ENCODE data around the gene SLC30A9. TPM values are rescaled to one million over a fixed set of nuclear protein-coding genes. Genes with fewer than 3 reads are reported as not detected.

The SLC30A9 gene
- polyA plus RNA-seq, 4 donors, result 97.5 to 127 (median 123) TPM

GRCh38 chr4:42132099-42132498, 141.8 kb downstream of the SLC30A9 start:
- no peak for DNase-seq (ENCODE audit: low read depth in 4 of 4, low spot score in 3 of 4)

DNA sequence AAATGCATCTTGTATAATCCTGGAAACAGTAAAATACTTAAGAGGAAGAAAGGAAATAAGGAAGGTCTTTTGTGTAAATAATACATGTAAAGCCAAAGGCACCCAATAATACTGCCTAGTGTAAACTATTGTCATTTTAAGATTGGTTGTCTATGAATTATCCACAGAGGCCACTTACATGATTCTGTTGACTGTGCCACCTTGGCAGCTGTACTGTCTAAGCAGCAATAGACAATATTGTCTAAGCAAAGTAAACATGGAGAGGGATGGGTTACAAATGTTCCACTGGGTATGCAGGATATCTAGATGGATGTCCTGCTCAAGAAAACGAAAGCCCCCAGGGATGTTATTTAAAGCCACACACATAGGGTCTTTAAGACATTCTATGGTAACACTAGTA, 142.7 kb downstream of the SLC30A9 start:
- DNase-seq (ENCODE audit: low read depth in 4 of 4, low spot score in 3 of 4), result no peak

- DNase-seq (ENCODE audit: low read depth in 4 of 4, low spot score in 3 of 4), result no peak
These were observed 146.0 kb downstream of the SLC30A9 start for GRCh38 chr4:42136371-42136770.

Other genes with a start within 250 kb of the SLC30A9 start
- under 1 TPM; 0.08 to 0.88 (median 0.13) TPM for gene PHOX2B, start 241.8 kb upstream of the SLC30A9 start, polyA plus RNA-seq (ENCODE audit: insufficient read length in 4 of 4)
- 10 to 100 TPM; 43.2 to 54.5 (median 51.2) TPM for gene TMEM33, start 55.1 kb upstream of the SLC30A9 start, polyA plus RNA-seq (ENCODE audit: insufficient read length in 4 of 4)
- gene DCAF4L1, start 8.8 kb upstream of the SLC30A9 start, polyA plus RNA-seq (ENCODE audit: insufficient read length in 4 of 4), result under 1 TPM; 0.10 to 0.19 (median 0.15) TPM
- gene BEND4, start 162.1 kb downstream of the SLC30A9 start, polyA plus RNA-seq (ENCODE audit: insufficient read length in 4 of 4), result 1 to 10 TPM in 1 of 4 donors, under 1 TPM in 3; 0.80 to 1.6 (median 0.98) TPM

Measured in right renal pelvis (tissue), 4 donors.